ENCODE data around the gene SLC49A4.

SLC49A4 gene

DNA sequence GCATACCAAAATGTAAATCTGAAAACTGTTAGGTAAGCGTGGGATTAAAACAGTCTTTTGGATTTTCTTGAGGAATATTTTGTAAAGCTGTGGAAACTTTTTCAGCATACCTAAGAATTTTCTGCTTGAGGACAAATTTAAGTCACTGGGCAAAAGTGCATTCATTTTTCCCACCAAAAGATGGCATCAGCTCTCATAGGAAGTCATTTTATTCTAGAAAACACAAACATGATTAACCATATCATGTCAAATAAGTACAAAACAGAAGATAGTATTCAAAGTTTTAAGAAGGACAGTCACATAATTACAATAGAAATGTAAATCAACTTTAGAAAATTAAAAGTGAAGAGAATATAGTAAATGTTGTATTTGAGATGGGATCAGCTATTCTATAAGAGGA, 63.5 kb downstream of the SLC49A4 start:
- DNase-seq (ENCODE audit: low spot score) = peak; percentile 7

DNA sequence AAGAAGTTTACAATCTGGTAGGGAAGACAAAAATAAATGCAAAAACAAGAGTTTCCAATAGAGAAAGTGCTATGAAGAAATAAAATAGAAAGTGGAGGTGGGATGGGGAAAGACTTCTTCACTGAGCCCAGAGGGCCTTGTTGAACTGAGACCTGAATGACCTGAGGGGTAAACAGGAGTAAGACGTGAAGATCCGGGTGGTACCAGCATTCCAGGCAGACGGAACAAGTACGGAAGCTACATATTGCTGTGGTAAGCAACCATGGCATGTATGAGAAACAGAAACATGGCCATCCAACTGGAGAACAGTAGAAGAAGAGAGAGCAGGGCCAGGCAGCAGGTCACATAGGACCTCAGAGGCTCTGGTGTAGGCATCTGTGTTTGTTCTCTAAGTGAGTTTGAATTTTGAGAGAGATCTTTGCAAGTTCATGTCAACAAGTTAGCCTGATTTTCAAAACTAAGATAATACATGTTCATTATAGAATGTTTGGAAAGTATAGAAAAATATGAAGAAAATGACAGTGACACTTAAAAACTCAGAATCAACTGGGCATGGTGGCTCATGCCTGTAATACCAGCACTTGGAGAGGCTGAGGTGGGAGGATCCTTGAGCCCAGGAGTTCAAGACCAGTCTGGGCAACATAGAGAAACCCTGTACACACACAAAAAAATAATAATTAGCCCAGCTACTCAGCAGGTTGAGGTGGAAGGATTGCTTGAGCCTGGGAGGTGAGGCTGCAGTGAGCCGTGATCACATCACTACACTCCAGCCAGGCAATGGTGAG, 64.3 kb downstream of the SLC49A4 start:
- no peak for DNase-seq (ENCODE audit: low spot score)

DNA sequence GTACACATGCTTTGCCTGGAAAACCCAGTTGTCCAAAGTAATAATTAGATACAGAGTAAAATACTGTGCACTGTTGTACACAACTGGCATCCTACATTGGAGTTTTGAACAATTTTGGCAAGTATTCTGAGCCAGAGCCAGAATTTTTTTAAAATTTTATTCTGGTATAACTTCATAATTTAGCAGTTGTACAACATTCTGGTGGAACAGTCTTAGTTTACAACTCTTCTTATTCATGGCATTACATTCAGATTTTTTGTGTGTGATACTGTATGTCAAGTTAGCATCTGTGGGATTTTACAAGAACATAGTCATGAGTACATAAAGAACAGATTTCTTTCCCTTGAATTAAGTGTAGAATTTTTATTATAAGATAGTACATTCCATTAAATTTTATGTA, 67.5 kb downstream of the SLC49A4 start:
- DNase-seq (ENCODE audit: low spot score) = no peak

DNA sequence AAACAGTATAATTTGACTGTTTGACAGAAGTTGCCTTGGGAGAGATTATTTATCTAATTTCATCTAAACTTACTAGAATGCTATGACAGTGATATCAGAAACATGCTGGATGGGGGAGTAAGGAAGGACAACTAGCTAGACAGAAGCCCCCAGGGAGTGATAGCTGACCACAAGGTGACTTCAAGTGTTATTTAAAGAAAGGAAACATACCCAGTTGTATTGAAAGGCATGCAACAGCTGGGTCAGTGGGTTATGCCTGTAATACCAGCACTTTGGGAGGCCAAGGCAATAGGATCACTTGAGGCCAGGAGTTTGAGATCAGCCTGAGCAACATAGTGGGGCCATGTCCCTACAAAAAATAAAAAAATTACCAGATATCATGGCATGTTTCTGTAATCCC, 69.6 kb downstream of the SLC49A4 start:
- DNase-seq (ENCODE audit: low spot score) = no peak

DNA sequence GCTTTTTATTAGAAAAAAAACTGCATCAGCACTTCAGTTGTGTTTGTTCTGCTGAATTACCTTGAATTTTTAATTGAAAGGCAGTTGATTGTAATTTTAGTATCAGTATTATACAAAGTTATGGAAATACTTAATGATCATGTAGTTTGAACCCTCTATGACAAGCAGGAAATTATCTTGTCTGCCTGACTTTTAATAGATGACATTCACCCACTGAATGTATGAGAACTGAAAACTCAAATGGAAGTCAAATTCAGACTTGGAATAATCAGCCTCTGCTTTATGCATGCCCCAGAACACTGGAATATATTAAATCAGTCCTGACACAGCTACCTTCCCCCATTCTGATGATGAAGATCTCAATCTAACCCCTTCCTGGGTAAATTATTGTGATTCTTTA, 73.5 kb downstream of the SLC49A4 start:
- DNase-seq (ENCODE audit: low spot score) = no peak

DNA sequence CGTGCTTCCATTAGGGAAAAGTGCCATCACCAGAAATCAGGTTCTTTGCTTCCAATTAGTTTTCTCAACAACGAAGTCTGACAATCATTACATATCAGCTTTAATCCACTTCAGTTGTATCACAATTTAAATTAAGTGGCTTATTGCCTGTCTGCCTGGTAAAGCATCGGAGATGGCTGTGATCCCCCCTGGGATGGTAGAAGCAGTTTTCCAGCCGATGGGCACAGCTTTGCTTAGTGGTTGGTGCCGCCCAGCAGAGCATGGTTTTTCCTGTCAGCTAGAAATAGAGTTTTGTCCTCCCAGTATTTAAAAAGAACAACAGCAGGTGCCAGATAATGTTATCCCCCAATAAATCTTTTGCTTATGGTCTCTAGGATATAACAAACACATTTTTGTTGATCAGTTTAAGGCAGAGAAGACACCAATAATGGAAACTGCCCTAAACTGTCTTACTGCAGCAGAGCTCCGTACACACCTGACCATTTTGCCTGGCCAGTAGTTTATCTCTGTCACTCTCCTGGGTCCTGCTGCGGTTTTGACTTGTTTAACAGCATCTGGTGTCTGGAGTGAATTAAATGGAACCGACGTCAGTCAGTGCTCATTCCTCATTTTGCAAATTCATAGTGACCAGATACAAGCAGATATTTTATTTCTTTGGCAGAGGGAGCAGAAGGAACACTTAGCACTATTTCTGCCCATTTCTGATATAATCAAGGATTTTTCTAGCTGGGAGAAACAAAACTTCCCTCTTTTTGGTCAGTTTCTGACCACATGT, 79.1 kb downstream of the SLC49A4 start:
- DNase-seq (ENCODE audit: low spot score) = no peak

DNA sequence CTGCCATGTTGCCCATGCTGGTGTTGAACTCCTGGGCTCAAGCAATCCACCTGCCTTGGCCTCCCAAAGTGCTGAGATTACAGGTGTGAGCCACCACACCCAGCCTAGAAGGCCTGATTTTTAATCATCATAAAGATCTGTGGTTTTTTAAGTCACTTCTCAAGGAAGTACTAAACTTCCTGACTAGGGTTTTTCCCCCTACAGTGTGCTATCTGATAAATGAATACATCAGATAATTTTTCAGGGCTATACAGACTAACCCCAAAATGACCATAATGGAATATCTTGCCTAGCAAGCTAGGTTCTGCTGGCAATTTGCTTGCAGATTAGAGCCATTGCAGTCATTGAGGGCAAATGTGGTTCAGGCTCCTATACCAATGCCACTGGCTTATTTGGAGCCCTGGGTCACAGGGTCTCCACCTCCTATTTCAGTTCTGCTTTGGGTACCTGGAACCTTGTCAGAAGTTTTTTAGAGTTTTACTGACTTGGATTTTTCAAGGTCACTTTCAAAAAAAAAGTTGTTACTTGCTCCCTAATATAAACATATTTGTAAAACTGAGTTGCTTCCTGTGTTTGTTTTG, 80.8 kb downstream of the SLC49A4 start:
- no peak for DNase-seq (ENCODE audit: low spot score)

DNA sequence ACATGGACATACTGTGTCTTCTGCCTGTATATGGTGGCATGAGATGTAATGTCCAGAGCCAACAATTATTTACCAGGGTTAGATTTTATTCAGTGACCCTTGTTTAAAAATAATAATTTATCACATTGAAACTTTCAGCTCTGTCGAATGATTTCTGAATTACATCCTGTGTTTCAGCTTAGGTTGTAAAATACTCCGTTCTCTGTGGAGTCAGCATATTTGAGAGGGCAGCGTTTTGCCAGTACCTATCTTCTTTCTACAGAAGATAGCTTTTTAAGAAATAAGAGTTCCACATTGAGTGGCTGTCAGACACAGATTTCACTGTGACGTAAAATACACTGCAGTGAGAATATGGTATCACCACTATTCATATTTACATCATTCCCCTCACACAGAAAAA, 85.3 kb downstream of the SLC49A4 start:
- DNase-seq (ENCODE audit: low spot score) = no peak

DNA sequence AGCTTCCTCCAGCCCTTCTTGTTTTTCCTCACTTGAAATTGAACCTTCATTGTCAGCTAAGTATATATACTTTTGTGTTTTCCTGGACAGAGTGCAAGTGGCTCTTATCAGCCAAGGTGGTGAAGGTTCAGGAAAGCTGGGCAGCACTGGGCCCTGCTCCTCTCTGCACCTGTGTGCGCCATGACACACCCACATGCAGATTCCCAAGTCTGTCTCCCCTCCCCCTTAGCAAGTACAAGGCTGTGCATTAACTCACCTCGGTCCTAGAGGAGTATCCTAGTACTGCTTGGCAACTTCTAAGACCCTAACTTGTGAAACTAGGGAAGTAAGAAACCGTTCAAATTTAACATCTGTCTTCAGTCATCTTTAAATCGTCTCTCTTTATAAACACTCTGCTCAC, 85.8 kb downstream of the SLC49A4 start:
- DNase-seq (ENCODE audit: low spot score) = peak; percentile 28

DNA sequence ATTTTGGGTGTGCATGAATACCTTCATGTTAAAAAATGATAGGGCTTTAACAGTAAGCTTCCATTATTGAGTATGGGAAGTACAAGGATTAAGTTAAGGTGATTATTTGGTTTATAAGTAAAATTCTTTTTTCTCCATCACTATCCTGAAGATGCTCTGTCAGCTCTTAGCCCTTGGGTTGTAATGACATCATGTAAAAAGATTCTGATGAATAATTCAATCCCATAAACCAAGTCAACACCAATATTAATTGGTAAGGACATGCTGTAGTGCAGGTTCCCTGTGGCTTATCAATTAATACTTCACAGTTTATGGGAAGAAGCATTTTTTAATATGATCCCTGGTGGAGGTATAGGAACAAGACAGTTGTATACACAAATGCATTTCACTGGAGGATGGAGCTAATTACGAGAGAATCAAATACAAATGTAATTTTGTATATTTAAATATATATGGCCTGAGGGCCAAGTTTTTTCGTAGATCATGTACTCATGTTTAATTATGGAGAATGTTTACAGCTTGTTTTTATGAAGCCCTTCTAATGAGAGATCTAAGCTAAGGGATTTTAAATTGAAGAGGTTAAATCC, 87.6 kb downstream of the SLC49A4 start:
- no peak for DNase-seq (ENCODE audit: low spot score)

DNA sequence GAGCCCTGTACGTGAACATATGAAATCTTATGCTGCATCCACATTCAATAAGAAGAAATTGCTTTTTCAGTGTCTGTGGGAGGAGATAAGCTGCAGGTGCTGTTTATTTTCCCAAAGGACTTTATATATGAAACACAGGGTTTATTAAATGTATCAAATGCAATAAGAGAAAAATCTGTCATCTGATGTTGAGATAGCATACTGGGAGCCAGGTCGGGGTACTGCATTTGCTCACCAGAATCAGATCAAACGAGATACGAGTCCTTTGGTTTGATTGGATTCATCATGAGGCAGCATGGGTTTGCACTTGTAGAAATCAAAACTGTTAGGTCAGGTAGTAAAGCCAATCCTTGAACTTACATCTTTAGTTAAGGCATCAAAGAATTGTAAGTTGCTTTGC, 91.4 kb downstream of the SLC49A4 start:
- no peak for DNase-seq (ENCODE audit: low spot score)

DNA sequence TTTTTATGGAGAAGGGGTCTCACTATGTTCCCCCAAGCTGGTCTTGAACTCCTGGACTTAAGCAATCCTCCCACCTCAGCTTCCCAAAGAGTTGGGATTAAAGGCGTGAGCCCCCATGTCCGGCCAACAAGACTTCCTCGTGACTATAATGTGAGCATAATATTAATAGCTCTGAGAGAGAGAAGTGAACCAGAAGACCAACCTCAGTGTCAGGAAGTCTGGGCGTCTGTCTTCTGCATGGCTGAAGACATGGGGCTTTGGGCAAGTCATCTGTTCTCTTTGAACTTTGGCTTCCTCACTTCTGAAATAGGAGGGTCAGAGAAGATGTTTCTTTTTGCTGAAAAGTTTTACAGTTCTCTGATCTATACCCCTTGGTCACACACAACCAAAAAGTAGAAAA, 92.1 kb downstream of the SLC49A4 start:
- DNase-seq (ENCODE audit: low spot score) = no peak

DNA sequence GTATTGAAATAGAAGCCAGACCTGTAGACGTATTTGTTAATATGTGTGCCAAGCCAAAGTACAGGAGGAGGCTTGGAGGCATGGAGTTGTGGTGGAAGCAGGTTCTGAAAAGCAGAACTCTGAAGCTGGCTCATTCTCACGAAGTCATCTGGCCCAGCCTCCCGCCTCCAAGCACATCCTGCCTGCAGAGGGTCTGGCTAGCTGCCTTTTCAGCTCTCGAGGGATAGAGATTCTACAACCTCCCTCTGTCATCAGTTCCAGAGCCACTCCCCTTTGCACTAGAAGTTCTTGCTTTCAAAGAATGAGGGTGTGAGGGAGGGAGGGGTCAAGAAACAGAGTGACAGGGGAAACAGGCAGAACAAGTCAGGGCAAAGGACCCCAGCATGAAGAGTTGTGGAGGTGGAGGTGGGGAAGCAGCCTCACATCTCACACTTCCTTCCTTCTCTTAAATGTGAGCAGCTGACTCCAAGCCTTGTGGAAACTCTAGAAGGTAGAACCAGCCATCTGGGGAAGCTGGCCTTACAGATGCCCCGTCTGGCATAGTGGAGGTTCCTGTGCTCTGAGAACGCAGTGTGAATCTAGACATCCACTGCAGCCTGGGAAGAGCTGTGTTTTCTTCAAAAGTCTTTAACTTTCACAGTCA, 95.3 kb downstream of the SLC49A4 start:
- peak; percentile 76 for DNase-seq (ENCODE audit: low spot score)

DNA sequence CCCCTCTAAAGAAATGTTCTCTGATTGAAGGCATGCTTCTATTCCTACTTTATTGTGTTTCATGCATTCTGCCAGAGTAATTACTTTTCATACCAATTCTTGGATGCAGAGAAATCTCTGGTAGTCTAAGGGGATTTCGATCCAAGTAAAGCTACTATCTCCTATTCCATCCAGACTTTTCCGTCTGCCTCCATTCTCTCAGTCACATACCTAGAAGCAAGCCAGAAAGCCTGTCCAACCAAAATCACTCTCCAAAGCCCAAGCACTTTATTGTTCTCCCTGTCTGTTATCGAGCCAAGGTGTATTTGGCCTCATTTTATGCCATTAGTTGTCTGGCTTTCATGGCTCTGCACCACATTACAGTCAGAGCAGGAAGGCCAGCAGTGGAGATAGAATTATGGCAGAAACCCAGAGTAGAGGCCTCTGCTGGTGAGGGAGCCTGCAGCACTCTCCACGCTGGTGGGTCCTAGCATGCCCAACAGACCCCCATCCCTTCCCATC, 95.9 kb downstream of the SLC49A4 start:
- DNase-seq (ENCODE audit: low spot score) = no peak

DNA sequence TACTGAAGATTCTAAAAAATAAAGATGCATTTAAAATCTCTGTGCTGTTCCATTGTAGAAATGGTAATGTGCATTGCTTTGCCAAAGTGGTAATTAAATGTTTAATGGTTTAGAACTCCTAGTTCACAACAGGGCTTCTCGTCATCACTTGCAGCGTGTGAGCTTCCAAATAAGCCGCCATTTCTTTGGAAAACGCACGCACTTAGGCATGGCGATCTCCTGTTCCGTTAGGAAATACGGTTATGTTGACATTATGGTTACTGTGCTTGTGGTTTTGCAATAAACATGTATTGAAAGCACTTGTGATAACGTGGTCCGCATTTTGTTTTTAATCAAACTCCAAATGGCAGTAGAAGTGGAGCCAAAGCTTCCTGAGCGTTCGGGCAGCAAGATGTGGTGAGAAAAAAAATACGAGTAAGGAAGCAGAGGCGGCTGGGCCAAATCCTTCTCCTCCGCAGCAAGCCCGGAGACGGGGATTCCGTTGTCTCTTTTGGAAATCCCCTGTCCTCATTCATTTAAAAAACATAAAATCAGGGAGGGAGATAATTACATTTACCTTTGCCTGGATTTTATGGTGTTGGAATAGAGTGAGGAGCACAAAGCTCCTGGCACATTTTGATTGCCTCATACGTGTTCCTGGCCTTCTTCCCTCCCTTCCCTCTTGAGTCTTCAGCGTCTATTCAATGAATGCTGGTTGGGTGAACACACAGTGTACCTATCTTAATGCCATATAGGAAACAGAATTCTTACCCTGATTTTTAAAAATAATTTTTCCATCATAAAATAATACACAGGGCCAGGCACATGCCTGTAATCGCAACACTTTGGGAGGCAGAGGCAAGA, 97.5 kb downstream of the SLC49A4 start:
- no peak for DNase-seq (ENCODE audit: low spot score)

DNA sequence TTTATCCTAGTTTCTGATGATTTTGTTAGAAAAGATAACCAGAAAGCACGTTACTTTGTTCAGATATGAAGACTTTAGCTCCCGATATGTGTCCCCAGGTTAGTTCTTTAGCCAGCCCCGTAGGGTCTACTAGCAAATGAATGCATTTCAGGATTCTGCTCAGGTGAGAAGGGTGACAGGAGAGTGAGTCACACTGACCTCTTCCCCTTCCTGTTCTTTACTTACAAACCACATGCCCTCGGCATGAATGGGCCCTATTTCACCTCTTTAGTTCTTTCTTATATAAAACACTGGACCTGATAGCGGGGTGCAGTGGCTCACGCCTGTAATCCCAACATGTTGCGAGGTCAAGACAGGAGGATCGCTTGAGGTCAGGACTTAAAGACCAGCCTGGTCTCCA, 98.4 kb downstream of the SLC49A4 start:
- no peak for DNase-seq (ENCODE audit: low spot score)

DNA sequence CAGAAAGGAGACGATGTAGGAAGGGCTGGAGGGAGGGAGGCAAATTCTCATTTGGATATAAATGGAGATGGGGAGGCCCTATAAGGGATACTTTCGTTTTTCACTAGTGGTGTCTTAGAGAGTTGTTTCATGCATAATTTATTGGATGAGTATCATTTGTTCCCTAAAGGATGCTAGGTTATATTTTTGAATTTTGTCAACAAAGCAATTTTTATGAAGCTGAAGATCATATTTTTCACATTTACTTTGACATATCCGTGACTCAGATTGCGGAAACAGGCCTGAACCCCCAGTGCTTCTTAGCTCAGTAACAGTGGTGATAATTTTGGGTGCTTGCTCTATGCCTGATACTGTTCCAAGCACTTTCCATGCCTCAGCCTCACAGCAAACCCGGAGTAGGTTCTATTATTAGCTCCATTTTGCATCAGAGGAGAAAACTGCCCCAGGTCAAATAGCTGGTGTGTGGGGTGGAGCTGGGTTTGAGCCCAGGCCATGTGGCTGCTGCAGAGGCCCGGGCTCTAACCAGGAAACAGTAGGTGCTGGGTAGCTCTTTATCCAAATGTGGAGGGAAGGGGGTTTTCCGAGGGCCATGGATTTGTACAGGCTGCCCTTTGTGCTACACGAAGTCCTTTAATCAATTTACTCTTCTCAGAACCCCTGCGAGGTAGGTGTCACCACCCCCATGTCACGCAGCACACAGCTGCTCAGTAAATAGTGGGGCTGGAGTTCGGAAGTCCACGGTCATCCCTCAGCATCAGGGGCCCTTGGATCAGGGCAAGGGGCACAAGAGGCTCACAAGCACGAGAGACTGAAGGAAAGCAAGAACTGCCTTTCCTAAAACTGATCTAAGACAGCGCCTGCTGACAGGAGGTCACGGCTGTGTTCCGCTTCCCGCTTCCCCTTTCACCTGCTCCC, 99.1 kb downstream of the SLC49A4 start:
- no peak for DNase-seq (ENCODE audit: low spot score)

DNA sequence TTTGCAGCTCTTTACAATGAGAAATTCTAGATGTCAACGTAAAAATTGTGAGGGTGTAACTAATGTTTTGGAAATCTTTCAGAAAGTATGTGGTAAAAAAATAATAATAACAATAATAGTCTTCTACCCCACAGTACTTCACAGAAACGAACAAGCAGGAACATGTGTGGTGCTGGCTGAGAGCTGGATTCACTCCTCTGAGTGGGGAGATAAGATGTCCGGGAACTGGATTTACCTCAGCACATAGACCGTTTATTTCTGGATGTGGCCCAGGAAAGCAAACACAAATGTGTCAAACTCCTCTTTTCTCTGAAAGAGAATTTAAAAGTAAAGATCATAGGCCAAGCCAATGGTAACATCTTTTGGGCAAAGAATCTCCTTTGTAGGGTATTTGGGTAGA, 103.4 kb downstream of the SLC49A4 start:
- no peak for DNase-seq (ENCODE audit: low spot score)

DNA sequence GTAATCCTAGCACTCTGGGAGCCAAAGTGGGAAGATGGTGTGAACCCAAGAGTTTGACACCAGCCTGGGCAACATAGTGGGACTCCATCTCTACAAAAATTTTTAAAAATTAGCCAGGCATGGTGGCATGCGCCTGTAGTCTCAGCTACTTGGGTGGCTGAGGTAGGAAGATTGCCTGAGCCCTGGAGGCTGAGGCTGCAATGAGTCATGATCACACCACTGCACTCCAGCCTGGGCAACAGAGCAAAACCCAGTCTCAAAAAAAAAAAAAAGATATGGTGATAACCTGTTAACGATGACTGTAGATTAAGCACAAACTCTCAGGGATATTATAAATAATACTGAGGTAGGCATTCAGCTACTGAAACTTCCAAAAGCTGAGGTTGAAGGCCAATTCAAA, 107.5 kb downstream of the SLC49A4 start:
- DNase-seq (ENCODE audit: low spot score) = no peak

DNA sequence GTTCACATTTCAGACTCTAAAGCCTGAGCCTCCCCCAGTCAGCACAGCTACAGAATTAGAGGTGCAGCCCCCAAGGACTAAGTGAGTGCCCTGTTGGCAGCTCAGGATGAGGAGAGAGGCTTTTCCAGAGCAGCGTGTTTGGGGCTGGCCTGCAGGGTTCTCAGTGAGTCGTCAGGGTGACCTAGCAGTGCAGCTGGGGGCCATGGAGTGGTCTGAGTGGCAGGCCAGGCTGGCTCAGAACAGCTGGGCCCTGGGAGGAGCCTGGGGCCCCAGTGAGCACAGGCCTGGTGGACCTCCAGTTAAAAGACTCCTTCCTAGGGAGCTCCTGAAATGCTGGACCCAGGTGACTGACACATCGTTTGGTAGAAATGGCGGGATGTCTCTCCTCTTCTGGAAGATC, 108.3 kb downstream of the SLC49A4 start:
- no peak for DNase-seq (ENCODE audit: low spot score)

Data from iPS-NIHi11 (cell line).